ENCODE data around the gene SAP30BP. TPM values are rescaled to one million over a fixed set of nuclear protein-coding genes. Genes with fewer than 3 reads are reported as not detected.

The SAP30BP gene
- total and polyA plus RNA-seq, 10 of the 15 experiments (the other 5 are each of a cell fraction or from before 2014, with no cell fraction given): 57.9 to 166 (median 94.5) TPM

GRCh38 chr17:75695141-75695829, 28.1 kb downstream of the SAP30BP start:
- POLR2A ChIA-PET: no interaction called here
- no TSS peak for BruUV-seq (replicated peaks)
- H4K20me1 ChIP-seq (ENCODE audit: control insufficient read depth, insufficient read depth): no peaks in the 10 kb centered on the region

GRCh38 chr17:75695830-75696271, 28.7 kb downstream of the SAP30BP start:
- Histone ChIP-seq H3K27me3 (replicated peaks in 1 of 2; ENCODE audit: control insufficient read depth in 2 of 2, insufficient read depth in 2 of 2, low read length in 1 of 2) (no peaks in the 10 kb centered on the region), H4K20me1 (ENCODE audit: control insufficient read depth, insufficient read depth) (no peaks in the 10 kb centered on the region), H3K27ac (ENCODE audit: control insufficient read depth, insufficient read depth) (no peak overlapping the region), H3K36me3 (ENCODE audit: control insufficient read depth in 2 of 2, insufficient read depth in 2 of 2, low read length in 1 of 2) (peaks cover 27 to 33% of the 10 kb centered on the region in 2 experiments), H3K9me3 (replicated peaks; ENCODE audit: control insufficient read depth, insufficient read depth, low read length) (no peaks in the 10 kb centered on the region), H3K79me2 (ENCODE audit: control insufficient read depth, insufficient read depth, low read length) (peaks cover 4% of the 10 kb centered on the region), H2AFZ (ENCODE audit: control insufficient read depth, low read depth, low read length) (no peak overlapping the region), H3K4me2 (ENCODE audit: control insufficient read depth, insufficient read depth) (no peak overlapping the region), H3K9ac (ENCODE audit: control insufficient read depth, insufficient read depth, low read length) (no peak overlapping the region), H3K4me3 (no peak overlapping the region), H3K4me1 (ENCODE audit: control insufficient read depth, insufficient read depth, low read length) (peaks cover 4% of the 10 kb centered on the region)
- intact Hi-C loops (cut with micrococcal nuclease; ENCODE audit: unreplicated experiment): no loop called here
- RAD21 ChIA-PET (ENCODE audit: unreplicated experiment): no interaction called here
- 98% methylated on average over 12 of the region's 12 CpGs for WGBS (ENCODE audit: insufficient coverage, insufficient replicate concordance, low lambda C conversion rate, missing lambda C conversion rate)
- TF ChIP-seq BCL11A (IDR thresholded peaks at IDR 0.05; ENCODE audit: low read depth, low read length): no peak
- no peak for TF ChIP-seq EED (IDR thresholded peaks at IDR 0.05; ENCODE audit: low read depth)
- no peak for TF ChIP-seq CEBPB (IDR thresholded peaks at IDR 0.05; ENCODE audit: borderline replicate concordance in 1 of 2, low read depth in 2 of 2, low read length in 2 of 2)
- no peak for TF ChIP-seq ZNF592 (IDR thresholded peaks at IDR 0.05)
- no peak for TF ChIP-seq IRF4 (IDR thresholded peaks at IDR 0.05; ENCODE audit: low read depth, low read length)
- no peak for TF ChIP-seq RB1 (IDR thresholded peaks at IDR 0.05; ENCODE audit: borderline replicate concordance)
- no peak for DNase-seq (ENCODE audit: low read depth, low spot score)
- POLR2A ChIA-PET: no interaction called here
- in situ Hi-C loops (cut with MboI): no loop called here
- CTCF ChIA-PET: interaction anchor here (0.7 to 1.5 kb wide), 4 partner anchors 9 to 490 kb away, joined by 3 to 5 read pairs (median 4); no protein-coding TSS in a partner anchor
- SMC1A ChIA-PET (ENCODE audit: uncharacterized antibody, unreplicated experiment): interaction anchor here (0.6 to 1.1 kb wide), 2 partner anchors 9 to 52 kb away, joined by 4 read pairs; no protein-coding TSS in a partner anchor
- no TSS peak for BruUV-seq (replicated peaks)
- no peak for FAIRE-seq
- ATAC-seq: no peak

More at GRCh38 chr17:75695141-75695829, 28.1 kb downstream of the SAP30BP start:
- intact Hi-C loops (cut with micrococcal nuclease; ENCODE audit: unreplicated experiment): no loop called here
- Histone ChIP-seq H3K27me3 (replicated peaks in 1 of 2; ENCODE audit: control insufficient read depth in 2 of 2, insufficient read depth in 2 of 2, low read length in 1 of 2) (no peaks in the 10 kb centered on the region), H3K9me3 (replicated peaks; ENCODE audit: control insufficient read depth, insufficient read depth, low read length) (no peaks in the 10 kb centered on the region), H3K4me3 (no peak overlapping the region), H3K27ac (ENCODE audit: control insufficient read depth, insufficient read depth) (no peak overlapping the region), H3K4me2 (ENCODE audit: control insufficient read depth, insufficient read depth) (no peak overlapping the region), H3K9ac (ENCODE audit: control insufficient read depth, insufficient read depth, low read length) (no peak overlapping the region), H3K36me3 (ENCODE audit: control insufficient read depth in 2 of 2, insufficient read depth in 2 of 2, low read length in 1 of 2) (peaks cover 25 to 29% of the 10 kb centered on the region in 2 experiments), H3K4me1 (ENCODE audit: control insufficient read depth, insufficient read depth, low read length) (peaks cover 10% of the 10 kb centered on the region), H3K79me2 (ENCODE audit: control insufficient read depth, insufficient read depth, low read length) (peaks cover 10% of the 10 kb centered on the region), H2AFZ (ENCODE audit: control insufficient read depth, low read depth, low read length) (no peak overlapping the region)
- WGBS (ENCODE audit: insufficient coverage, insufficient replicate concordance, low lambda C conversion rate, missing lambda C conversion rate): 97% methylated on average over 7 of the region's 7 CpGs
- ChIA-PET CTCF (interaction anchor here (0.7 to 1.5 kb wide), 4 partner anchors 8 to 489 kb away, joined by 3 to 5 read pairs (median 4); no protein-coding TSS in a partner anchor), RAD21 (ENCODE audit: unreplicated experiment) (no interaction called here), SMC1A (ENCODE audit: uncharacterized antibody, unreplicated experiment) (interaction anchor here (0.6 to 1.1 kb wide), 2 partner anchors 9 to 53 kb away, joined by 4 read pairs; no protein-coding TSS in a partner anchor)
- ATAC-seq (no peak), DNase-seq (ENCODE audit: low read depth, low spot score) (no peak), FAIRE-seq (no peak)
- in situ Hi-C loops (cut with MboI): no loop called here
- TF ChIP-seq ZNF384 (IDR thresholded peaks at IDR 0.05; ENCODE audit: borderline replicate concordance, low read depth, low read length): no peak
